NB4 (cell line): ENCODE data around the gene ROPN1L.

Experiments used
- MYC ChIP-seq: IDR thresholded peaks from 2 replicates; pipeline ENCODE4 v1.6.1; 2011; ENCODE audit warnings: low read depth, low read length
- POLR2A ChIP-seq: IDR thresholded peaks from 2 replicates; pipeline ENCODE4 v1.6.1; 2011; ENCODE audit warnings: mild to moderate bottlenecking; ENCODE audit not compliant: insufficient read length; ENCODE audit errors: extremely low read depth
- TF ChIP-seq, protein P1 (sequence below): IDR thresholded peaks from one replicate; pipeline ENCODE4 v1.5.1; 2012; ENCODE audit warnings: low read depth, low read length
- TF ChIP-seq, protein P2 (sequence below): IDR thresholded peaks from 2 replicates; pipeline ENCODE4 v1.6.1; 2011; ENCODE audit warnings: low read depth, low read length

DNA sequence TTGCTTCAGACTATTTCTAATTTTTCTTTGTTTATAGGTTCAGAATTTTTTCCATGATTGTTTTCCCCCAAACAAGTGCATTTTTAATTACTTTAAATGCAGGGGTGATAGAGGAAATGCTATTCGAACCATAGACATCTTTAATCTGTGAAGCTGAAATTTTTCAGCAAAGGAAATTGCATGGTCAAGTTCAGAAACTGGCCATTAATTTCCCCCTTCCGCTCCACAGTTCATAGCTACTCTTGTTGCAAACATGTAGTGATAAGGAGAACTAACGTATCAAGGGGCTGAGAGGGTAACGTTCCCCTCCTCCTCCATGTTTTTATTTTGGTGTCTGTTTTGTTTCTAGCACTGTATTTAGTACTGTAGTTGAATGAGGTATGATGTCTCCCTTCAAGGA is 3.4 kb upstream of the ROPN1L start:
- TF ChIP-seq, protein P1, sequence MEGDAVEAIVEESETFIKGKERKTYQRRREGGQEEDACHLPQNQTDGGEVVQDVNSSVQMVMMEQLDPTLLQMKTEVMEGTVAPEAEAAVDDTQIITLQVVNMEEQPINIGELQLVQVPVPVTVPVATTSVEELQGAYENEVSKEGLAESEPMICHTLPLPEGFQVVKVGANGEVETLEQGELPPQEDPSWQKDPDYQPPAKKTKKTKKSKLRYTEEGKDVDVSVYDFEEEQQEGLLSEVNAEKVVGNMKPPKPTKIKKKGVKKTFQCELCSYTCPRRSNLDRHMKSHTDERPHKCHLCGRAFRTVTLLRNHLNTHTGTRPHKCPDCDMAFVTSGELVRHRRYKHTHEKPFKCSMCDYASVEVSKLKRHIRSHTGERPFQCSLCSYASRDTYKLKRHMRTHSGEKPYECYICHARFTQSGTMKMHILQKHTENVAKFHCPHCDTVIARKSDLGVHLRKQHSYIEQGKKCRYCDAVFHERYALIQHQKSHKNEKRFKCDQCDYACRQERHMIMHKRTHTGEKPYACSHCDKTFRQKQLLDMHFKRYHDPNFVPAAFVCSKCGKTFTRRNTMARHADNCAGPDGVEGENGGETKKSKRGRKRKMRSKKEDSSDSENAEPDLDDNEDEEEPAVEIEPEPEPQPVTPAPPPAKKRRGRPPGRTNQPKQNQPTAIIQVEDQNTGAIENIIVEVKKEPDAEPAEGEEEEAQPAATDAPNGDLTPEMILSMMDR: no peak
- TF ChIP-seq POLR2A: no peak
- TF ChIP-seq, protein P2, sequence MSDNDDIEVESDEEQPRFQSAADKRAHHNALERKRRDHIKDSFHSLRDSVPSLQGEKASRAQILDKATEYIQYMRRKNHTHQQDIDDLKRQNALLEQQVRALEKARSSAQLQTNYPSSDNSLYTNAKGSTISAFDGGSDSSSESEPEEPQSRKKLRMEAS: no peak
- no peak for TF ChIP-seq MYC
